ENCODE data around the gene SMIM29.
"Not testable (repeated sequence)": the region's sequence is repeated elsewhere in the genome, so short reads cannot be mapped to it uniquely, and the experiment has no call there.

SMIM29 gene

DNA sequence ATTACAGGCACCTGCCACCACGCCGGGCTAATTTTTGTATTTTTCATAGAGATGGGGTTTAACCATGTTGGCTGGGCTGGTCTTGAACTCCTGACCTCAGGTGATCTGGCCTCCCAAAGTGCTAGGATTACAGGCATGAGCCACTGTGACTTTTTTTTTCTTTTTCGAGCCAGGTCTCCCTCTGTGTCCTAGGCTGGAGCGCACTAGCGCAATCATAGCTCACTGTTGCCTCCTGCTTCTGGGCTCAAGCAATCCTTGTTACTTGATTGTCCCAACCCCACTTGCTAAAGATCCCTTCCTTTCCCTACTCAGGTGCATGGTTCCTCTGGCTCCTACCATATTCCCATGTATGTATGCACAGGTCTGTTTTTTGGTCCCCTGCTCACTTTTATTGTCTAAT lies 27.4 kb upstream of the SMIM29 start:
- Histone ChIP-seq H3K4me3 (ENCODE audit: low read length) (no peak overlapping the region), H3K9me3 (ENCODE audit: low read length) (no peaks in the 10 kb centered on the region), H3K36me3 (ENCODE audit: insufficient read depth, low read length) (peaks cover 18% of the 10 kb centered on the region), H3K4me1 (ENCODE audit: insufficient read depth, low read length) (no peaks in the 10 kb centered on the region), H3K27me3 (ENCODE audit: insufficient read depth, low read length) (no peaks in the 10 kb centered on the region), H2AFZ (ENCODE audit: low read depth, low read length) (no peak overlapping the region)

DNA sequence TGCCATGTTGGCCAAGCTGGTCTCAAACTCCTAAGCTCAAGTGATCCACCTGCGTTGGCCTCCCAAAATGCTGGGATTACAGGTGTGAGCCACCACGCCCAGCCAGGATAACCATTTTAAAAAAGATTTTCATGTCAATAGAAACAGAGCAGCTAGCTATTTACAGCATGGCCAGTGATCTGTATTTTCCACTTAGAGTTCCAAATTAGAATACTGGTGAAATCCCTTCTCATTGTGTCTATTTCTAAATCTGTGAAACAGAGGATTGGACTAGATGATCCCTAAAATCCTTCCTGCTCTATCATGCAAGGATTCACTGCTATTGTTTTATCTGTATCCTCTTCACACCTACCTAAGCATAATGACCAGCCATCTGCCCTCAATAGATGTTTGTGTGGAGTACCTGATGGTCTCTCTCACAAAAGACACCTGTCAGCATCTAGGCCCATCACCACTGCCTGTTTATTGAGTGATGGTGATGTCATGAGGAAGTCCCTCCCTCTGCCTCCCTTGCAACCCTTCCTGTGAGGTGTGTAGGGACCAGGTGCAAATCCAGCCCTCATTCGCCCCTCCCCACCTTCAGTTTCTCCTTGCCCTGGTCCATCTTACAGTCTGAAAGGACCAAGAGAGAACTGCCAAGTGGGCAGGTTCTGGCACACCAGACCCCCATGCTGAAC lies 26.5 kb upstream of the SMIM29 start:
- Histone ChIP-seq H3K27me3 (ENCODE audit: insufficient read depth, low read length) (no peaks in the 10 kb centered on the region), H3K36me3 (ENCODE audit: insufficient read depth, low read length) (peaks cover 10% of the 10 kb centered on the region), H3K9me3 (ENCODE audit: low read length) (no peaks in the 10 kb centered on the region), H3K4me1 (ENCODE audit: insufficient read depth, low read length) (no peaks in the 10 kb centered on the region), H3K4me3 (ENCODE audit: low read length) (no peak overlapping the region), H2AFZ (ENCODE audit: low read depth, low read length) (no peak overlapping the region)

DNA sequence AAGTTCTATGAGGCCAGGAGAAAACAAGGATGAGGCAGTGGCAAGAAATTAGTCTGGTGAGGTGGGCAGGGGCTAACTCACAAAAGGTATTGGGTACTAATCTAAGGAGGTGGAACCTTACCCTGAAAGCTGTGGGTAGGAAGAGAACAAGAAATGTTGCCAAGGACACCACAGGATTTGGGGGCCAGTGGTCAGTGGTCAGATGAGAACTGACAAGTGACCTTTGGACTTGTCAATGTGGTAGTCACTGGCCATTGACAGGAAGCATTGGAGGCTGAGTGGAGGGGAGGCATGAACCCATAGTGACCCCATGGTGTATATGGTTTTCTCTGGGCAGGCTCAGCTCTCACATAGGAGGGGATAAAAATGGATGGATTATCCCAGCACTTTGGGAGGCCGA lies 25.3 kb upstream of the SMIM29 start:
- H3K27me3 ChIP-seq (ENCODE audit: insufficient read depth, low read length) = no peaks in the 10 kb centered on the region
- peaks cover 2% of the 10 kb centered on the region for H3K36me3 ChIP-seq (ENCODE audit: insufficient read depth, low read length)
- H3K9me3 ChIP-seq (ENCODE audit: low read length) = no peaks in the 10 kb centered on the region
- H2AFZ ChIP-seq (ENCODE audit: low read depth, low read length) = no peak overlapping the region
- no peaks in the 10 kb centered on the region for H3K4me1 ChIP-seq (ENCODE audit: insufficient read depth, low read length)
- H3K4me3 ChIP-seq (ENCODE audit: low read length) = no peak overlapping the region

DNA sequence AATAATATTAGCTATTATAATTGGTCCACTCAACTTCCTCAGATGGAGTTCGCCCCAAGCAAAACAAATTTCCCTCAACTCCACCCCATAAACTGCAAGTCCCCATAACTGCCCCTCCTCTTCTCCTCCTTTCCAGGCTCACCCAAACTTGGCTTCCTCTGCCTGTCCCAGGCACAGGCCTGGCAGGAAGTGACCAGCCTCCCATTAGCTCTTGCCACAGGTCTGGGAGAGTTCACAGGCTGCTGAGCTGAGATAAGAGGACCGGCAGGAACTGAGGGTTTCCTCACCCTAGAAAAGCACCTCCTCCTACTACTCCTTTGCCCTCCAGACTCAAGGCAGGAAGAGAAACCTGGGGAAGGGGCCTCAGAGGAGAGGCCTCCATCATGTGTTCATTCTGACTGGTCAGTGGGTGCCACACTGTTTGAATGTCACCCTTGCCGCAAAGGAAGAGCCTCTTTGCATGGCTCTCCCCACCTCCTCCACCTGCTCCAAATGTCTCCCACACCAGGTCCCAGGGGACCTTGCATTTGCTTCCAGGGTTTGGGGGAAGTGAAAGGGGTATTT lies 24.5 kb upstream of the SMIM29 start:
- no peak overlapping the region for H2AFZ ChIP-seq (ENCODE audit: low read depth, low read length)
- no peak overlapping the region for H3K4me3 ChIP-seq (ENCODE audit: low read length)
- no peaks in the 10 kb centered on the region for H3K27me3 ChIP-seq (ENCODE audit: insufficient read depth, low read length)
- H3K36me3 ChIP-seq (ENCODE audit: insufficient read depth, low read length) = no peaks in the 10 kb centered on the region
- no peaks in the 10 kb centered on the region for H3K9me3 ChIP-seq (ENCODE audit: low read length)
- no peaks in the 10 kb centered on the region for H3K4me1 ChIP-seq (ENCODE audit: insufficient read depth, low read length)

DNA sequence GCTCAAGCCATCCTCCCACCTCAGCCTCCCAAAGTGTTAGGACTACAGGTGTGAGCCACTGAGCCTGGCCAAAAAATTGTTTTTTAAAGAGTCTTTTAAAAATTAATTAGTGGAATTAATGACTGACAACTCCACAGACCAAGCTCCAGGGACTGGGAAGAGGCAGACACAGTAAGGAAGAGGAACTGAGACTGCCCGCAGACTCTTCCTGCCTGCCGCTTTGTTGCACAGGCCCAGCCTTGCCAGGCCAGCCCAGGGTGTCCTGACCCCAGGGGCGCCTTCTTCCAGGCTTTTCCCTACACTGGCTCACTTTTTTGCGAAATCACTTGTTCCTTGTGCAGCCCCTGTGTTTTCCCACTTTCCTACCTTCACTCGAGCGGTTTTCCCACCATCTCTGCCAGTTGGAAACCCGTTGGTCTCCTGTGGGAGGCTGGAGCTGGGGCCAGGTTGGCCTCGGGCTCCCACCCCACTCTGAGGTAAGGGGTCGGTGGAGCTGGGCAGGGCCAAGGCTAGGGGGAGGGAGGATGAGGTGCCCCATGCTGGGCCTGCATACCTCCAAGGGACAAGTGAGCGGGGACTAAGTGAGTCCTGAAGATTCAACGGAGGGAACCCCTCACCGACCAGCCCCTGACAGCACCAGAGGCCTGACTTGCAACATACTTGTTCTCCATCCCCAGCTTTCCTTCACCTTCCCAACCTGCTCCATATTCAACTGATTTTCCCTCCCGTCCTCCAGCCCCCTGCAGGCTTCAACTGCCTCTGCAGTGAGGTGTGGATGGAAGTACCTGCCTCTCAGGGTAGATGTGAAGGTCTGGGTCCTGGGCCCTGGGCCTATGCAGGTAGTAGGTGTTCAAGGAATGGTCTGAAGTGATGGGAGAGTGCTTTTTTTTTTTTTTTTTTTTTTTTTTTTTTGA lies 23.5 kb upstream of the SMIM29 start:
- Histone ChIP-seq H3K4me3 (ENCODE audit: low read length) (no peak overlapping the region), H3K36me3 (ENCODE audit: insufficient read depth, low read length) (no peaks in the 10 kb centered on the region), H3K9me3 (ENCODE audit: low read length) (no peaks in the 10 kb centered on the region), H3K27me3 (ENCODE audit: insufficient read depth, low read length) (no peaks in the 10 kb centered on the region), H3K4me1 (ENCODE audit: insufficient read depth, low read length) (no peaks in the 10 kb centered on the region), H2AFZ (ENCODE audit: low read depth, low read length) (no peak overlapping the region)

DNA sequence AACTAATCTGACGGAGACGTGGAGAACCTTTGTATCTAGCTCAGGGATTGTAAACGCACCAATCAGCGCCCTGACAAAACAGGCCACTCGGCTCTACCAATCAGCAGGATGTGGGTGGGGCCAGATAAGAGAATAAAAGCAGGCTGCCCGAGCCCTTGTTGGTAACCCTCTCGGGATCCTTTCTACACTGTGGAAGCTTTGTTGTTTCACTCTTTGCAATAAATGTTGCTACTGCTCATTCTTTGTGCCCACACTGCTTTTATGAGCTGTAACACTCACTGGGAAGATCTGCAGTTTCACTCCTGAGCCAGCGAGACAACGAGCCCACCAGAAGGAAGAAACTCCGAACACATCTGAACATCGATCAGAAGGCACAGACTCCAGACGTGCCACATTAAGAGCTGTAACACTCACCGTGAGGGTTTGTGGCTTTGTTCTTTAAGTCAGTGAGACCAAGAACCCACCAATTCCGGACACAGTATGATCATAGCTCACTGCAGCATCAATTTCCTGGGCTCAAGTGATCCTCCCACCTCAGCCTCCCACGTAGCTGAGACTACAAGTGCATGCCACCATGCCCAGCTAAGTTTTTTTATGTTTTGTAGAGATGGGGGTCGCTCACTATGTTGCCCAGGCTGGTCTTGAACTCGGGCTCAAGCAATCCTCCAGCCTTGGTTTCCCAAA lies 21.0 kb upstream of the SMIM29 start:
- not testable (repeated sequence) for H3K36me3 ChIP-seq (ENCODE audit: insufficient read depth, low read length); H3K4me3 ChIP-seq (ENCODE audit: low read length); H3K9me3 ChIP-seq (ENCODE audit: low read length); H3K4me1 ChIP-seq (ENCODE audit: insufficient read depth, low read length); H2AFZ ChIP-seq (ENCODE audit: low read depth, low read length); H3K27me3 ChIP-seq (ENCODE audit: insufficient read depth, low read length)

DNA sequence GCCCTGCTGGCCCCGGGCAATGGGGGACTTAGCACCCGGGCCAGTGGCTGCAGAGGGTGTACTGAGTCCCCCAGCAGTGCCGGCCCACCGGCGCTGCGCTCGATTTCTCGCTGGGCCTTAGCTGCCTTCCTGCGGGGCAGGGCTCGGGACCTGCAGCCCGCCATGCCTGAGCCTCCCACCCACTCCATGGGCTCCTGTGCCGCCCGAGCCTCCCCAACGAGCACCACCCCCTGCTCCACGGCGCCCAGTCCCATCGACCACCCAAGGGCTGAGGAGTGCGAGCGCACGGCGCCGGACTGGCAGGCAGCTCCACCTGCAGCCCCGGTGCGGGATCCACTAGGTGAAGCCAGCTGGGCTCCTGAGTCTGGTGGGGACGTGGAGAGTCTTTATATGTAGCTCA lies 20.3 kb upstream of the SMIM29 start:
- H3K27me3 ChIP-seq (ENCODE audit: insufficient read depth, low read length); H3K36me3 ChIP-seq (ENCODE audit: insufficient read depth, low read length); H3K9me3 ChIP-seq (ENCODE audit: low read length); H3K4me3 ChIP-seq (ENCODE audit: low read length); H2AFZ ChIP-seq (ENCODE audit: low read depth, low read length); H3K4me1 ChIP-seq (ENCODE audit: insufficient read depth, low read length): not testable (repeated sequence)

DNA sequence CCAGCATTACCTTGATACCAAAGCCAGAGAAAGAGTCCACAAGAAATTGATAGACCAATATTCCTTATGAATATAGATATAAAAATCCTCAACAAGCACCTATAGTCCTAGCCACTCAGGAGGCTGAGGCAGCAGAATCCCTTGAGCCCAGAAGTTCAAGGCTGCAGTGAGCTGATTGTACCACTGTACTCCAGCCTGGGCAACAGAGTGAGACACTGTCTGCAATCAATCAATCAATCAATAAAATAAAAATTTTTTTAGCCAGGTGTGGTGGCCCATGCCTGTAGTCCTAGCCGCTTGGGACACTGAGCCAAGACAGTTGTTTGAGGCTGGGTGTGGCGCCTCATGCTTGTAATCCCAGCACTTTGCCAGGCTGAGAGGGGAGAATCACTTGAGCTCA lies 18.9 kb upstream of the SMIM29 start:
- H3K36me3 ChIP-seq (ENCODE audit: insufficient read depth, low read length) = no peaks in the 10 kb centered on the region
- H3K4me1 ChIP-seq (ENCODE audit: insufficient read depth, low read length) = no peaks in the 10 kb centered on the region
- no peak overlapping the region for H3K4me3 ChIP-seq (ENCODE audit: low read length)
- no peak overlapping the region for H2AFZ ChIP-seq (ENCODE audit: low read depth, low read length)
- H3K27me3 ChIP-seq (ENCODE audit: insufficient read depth, low read length) = no peaks in the 10 kb centered on the region
- H3K9me3 ChIP-seq (ENCODE audit: low read length) = no peaks in the 10 kb centered on the region

DNA sequence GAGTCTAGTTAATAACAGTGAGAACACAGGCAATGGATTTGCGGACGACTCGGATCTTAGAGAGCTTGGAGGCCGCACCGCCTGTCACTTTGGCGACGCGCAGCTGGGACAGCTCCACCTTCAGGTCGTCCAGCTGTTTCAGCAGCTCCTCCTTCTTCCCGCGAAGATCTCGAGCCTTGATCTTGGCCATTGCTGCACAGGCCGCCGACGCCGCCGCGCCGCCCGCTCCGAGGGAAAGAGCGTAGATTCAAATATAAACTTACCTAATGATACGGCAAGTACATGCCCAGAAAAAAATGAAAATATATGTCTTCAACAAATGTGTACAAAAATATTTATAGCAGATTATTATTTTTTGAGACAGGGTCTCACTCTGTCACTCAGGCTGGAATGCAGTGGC lies 14.7 kb upstream of the SMIM29 start:
- not testable (repeated sequence) for H3K4me3 ChIP-seq (ENCODE audit: low read length); H2AFZ ChIP-seq (ENCODE audit: low read depth, low read length); H3K36me3 ChIP-seq (ENCODE audit: insufficient read depth, low read length)

DNA sequence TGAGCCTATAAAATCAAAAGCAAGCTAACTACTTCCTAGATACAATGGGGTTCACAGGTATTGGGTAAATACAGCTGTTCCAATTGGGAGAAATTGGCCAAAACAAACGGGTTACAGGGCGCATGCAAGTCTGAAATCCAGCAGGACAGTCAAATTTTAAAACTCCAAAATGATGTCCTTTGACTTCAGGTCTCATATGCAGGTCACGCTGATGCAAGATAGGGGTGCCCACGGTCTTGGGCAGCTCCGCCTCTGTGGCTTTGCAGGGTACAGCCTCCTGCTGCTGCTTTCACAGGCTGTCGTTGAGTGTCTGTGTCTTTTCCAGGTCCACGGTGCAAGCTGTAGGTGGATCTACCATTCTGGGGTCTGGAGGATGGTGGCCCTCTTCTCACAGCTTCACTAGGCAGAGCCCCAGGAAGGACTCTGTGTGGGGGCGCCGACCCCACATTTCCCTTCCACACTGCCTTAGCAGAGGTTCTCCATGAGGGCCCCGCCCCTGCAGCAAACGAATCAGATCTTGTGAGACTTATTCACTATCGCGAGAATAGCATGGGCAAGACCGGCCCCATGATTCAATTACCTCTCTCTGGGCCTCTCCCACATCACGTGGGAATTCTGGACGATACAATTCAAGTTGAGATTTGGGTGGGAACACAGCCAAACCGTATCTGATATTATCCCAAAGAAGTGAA lies 11.9 kb upstream of the SMIM29 start:
- Histone ChIP-seq H3K9me3 (ENCODE audit: low read length) (peaks cover 2% of the 10 kb centered on the region), H3K27me3 (ENCODE audit: insufficient read depth, low read length) (no peaks in the 10 kb centered on the region), H3K36me3 (ENCODE audit: insufficient read depth, low read length) (no peaks in the 10 kb centered on the region), H3K4me1 (ENCODE audit: insufficient read depth, low read length) (no peaks in the 10 kb centered on the region), H3K4me3 (ENCODE audit: low read length) (no peak overlapping the region), H2AFZ (ENCODE audit: low read depth, low read length) (no peak overlapping the region)

More for the DNA sequence above, 14.7 kb upstream of the SMIM29 start:
- H3K9me3 ChIP-seq (ENCODE audit: low read length); H3K4me1 ChIP-seq (ENCODE audit: insufficient read depth, low read length); H3K27me3 ChIP-seq (ENCODE audit: insufficient read depth, low read length): not testable (repeated sequence)

DNA sequence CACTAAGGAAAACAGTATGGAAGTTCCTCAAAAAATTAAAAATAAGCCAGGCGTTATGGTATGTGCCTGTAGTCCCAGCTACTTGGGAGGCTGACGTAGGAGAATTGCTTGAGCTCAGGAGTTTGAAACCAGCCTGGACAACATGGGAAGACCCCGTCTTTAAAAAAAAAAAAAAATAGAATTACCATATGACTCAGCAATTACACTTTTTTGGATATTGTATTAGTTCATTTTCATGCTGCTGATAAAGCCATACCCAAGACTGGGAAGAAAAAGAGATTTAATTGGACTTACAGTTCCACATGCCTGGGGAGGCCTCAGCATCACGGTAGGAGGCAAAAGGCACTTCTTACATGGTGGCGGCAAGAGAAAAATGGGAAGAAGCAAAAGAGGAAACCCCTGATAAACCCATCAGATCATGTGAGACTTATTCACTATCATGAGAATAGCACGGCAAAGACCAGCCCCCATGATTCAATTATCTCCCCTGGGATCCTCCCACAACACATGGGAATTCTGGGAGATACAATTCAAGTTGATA lies 10.8 kb upstream of the SMIM29 start:
- H3K4me3 ChIP-seq (ENCODE audit: low read length) = no peak overlapping the region
- H3K9me3 ChIP-seq (ENCODE audit: low read length) = peaks cover 2% of the 10 kb centered on the region
- H3K36me3 ChIP-seq (ENCODE audit: insufficient read depth, low read length) = no peaks in the 10 kb centered on the region
- no peaks in the 10 kb centered on the region for H3K27me3 ChIP-seq (ENCODE audit: insufficient read depth, low read length)
- H2AFZ ChIP-seq (ENCODE audit: low read depth, low read length) = no peak overlapping the region
- H3K4me1 ChIP-seq (ENCODE audit: insufficient read depth, low read length) = no peaks in the 10 kb centered on the region

DNA sequence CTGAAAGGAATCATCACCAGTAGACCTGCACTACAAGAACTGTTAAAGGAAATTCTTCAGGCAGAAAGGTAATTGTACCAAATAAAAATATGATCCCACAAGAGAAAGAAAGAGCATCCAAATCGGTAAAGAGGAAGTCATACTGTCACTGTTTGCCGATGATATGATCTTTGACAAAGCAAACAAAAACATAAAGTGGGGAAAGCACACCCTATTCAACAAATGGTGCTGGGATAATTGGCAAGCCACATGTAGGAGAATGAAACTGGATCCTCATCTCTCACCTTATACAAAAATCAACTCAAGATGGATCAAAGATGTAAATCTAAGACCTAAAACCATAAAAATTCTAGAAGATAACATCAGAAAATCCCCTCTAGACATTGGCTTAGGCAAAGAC lies 3.6 kb upstream of the SMIM29 start:
- not testable (repeated sequence) for H2AFZ ChIP-seq (ENCODE audit: low read depth, low read length); H3K36me3 ChIP-seq (ENCODE audit: insufficient read depth, low read length); H3K9me3 ChIP-seq (ENCODE audit: low read length); H3K27me3 ChIP-seq (ENCODE audit: insufficient read depth, low read length); H3K4me1 ChIP-seq (ENCODE audit: insufficient read depth, low read length); H3K4me3 ChIP-seq (ENCODE audit: low read length)
